Liver (tissue), 3 donors: ENCODE results near the gene CSNK1G3.

Experiments
- ATF3 ChIP-seq: IDR thresholded peaks from 2 replicates; pipeline ENCODE4 v1.6.1; 2016; ENCODE audit warnings: antibody characterized with exemption
- FOXA1 ChIP-seq: IDR thresholded peaks from 2 replicates; pipeline ENCODE4 v1.6.1; 2016; ENCODE audit warnings: antibody characterized with exemption
- GABPA ChIP-seq, 2 donors: IDR thresholded peaks in 1 of 2; conservative IDR thresholded peaks in 1 of 2; 2 replicates each; pipeline ENCODE4 v1.6.1; 2016; ENCODE audit warnings: antibody characterized with exemption in 2 of 2, mild to moderate bottlenecking in 1 of 2, moderate library complexity in 1 of 2
- HNF4G ChIP-seq: IDR thresholded peaks from 2 replicates; pipeline ENCODE4 v1.6.1; 2016; ENCODE audit warnings: antibody characterized with exemption
- RAD21 ChIP-seq, 2 donors: IDR thresholded peaks; 2 replicates each; pipeline ENCODE4 v1.6.1; 2016; ENCODE audit warnings: antibody characterized with exemption in 2 of 2, mild to moderate bottlenecking in 2 of 2
- REST ChIP-seq: IDR thresholded peaks from 2 replicates; pipeline ENCODE4 v1.6.1; 2016; ENCODE audit warnings: antibody characterized with exemption, mild to moderate bottlenecking
- TF ChIP-seq, protein P1 (sequence below): fragments of 150-350 bp; IDR thresholded peaks from 2 replicates; pipeline ENCODE4 v1.5.1; 2017; ENCODE audit warnings: improper control_type of control experiment, low read depth, low read length; ENCODE audit not compliant: missing input control
- TF ChIP-seq, protein P2 (sequence below): IDR thresholded peaks from 2 replicates; pipeline ENCODE4 v1.6.1; 2016; ENCODE audit warnings: antibody characterized with exemption
- TF ChIP-seq, protein P3 (sequence below): IDR thresholded peaks from 2 replicates; pipeline ENCODE4 v1.6.1; 2016; ENCODE audit warnings: antibody characterized with exemption
- donor health status: healthy.
- donor health status: healthy.

- TF ChIP-seq, protein P1, sequence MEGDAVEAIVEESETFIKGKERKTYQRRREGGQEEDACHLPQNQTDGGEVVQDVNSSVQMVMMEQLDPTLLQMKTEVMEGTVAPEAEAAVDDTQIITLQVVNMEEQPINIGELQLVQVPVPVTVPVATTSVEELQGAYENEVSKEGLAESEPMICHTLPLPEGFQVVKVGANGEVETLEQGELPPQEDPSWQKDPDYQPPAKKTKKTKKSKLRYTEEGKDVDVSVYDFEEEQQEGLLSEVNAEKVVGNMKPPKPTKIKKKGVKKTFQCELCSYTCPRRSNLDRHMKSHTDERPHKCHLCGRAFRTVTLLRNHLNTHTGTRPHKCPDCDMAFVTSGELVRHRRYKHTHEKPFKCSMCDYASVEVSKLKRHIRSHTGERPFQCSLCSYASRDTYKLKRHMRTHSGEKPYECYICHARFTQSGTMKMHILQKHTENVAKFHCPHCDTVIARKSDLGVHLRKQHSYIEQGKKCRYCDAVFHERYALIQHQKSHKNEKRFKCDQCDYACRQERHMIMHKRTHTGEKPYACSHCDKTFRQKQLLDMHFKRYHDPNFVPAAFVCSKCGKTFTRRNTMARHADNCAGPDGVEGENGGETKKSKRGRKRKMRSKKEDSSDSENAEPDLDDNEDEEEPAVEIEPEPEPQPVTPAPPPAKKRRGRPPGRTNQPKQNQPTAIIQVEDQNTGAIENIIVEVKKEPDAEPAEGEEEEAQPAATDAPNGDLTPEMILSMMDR, result no peak
- TF ChIP-seq FOXA1 (no peak), REST (no peak), ATF3 (no peak), RAD21 (IDR thresholded peaks at IDR 0.05) (no peak), HNF4G (no peak), GABPA (IDR thresholded peaks at IDR 0.05 in 1 of 2, conservative IDR thresholded peaks at IDR 0.05 in 1 of 2) (no peak)
- TF ChIP-seq, protein P2, sequence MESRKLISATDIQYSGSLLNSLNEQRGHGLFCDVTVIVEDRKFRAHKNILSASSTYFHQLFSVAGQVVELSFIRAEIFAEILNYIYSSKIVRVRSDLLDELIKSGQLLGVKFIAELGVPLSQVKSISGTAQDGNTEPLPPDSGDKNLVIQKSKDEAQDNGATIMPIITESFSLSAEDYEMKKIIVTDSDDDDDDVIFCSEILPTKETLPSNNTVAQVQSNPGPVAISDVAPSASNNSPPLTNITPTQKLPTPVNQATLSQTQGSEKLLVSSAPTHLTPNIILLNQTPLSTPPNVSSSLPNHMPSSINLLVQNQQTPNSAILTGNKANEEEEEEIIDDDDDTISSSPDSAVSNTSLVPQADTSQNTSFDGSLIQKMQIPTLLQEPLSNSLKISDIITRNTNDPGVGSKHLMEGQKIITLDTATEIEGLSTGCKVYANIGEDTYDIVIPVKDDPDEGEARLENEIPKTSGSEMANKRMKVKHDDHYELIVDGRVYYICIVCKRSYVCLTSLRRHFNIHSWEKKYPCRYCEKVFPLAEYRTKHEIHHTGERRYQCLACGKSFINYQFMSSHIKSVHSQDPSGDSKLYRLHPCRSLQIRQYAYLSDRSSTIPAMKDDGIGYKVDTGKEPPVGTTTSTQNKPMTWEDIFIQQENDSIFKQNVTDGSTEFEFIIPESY, result no peak
- TF ChIP-seq, protein P3, sequence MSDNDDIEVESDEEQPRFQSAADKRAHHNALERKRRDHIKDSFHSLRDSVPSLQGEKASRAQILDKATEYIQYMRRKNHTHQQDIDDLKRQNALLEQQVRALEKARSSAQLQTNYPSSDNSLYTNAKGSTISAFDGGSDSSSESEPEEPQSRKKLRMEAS, result no peak
These were observed 35.2 kb upstream of the CSNK1G3 start for GRCh38 chr5:123476731-123477130.
